Stimulated activated CD4-positive, alpha-beta T cell treated with anti-CD3 and anti-CD28 coated beads, Interleukin-4, amount 100 ng/mL, for 24 hours (primary cell): ENCODE results near the gene SNRPB.
A peak's percentile ranks its signal among the peaks of the same experiment; 100 is the strongest.

ENCODE experiments used
- DNase-seq: peaks from one replicate; pipeline ENCODE4 v3.0.0-alpha.2; 2020

SNRPB gene

DNA sequence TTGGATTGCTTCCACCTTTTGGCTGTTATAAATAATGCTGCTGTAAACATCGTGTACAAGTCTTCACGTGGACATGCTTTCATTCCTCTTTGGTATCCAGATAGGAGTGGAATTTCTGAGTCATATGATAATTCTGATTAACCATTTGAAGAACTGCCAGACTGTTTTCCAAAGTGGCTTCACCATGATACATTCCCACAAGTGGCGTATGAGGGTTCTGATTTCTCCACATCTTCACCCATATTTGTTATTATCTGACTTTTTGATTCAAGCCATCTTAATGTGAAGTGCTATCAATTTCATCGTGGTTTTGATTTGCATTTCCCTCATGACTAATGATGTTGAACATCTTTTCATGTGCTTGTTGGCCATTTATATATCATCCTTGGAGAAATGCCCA is 2.9 kb upstream of the SNRPB start:
- no peak for DNase-seq

GRCh38 chr20:2469991-2470422 is 582 bp downstream of the SNRPB start:
- DNase-seq: peak; percentile 70

DNA sequence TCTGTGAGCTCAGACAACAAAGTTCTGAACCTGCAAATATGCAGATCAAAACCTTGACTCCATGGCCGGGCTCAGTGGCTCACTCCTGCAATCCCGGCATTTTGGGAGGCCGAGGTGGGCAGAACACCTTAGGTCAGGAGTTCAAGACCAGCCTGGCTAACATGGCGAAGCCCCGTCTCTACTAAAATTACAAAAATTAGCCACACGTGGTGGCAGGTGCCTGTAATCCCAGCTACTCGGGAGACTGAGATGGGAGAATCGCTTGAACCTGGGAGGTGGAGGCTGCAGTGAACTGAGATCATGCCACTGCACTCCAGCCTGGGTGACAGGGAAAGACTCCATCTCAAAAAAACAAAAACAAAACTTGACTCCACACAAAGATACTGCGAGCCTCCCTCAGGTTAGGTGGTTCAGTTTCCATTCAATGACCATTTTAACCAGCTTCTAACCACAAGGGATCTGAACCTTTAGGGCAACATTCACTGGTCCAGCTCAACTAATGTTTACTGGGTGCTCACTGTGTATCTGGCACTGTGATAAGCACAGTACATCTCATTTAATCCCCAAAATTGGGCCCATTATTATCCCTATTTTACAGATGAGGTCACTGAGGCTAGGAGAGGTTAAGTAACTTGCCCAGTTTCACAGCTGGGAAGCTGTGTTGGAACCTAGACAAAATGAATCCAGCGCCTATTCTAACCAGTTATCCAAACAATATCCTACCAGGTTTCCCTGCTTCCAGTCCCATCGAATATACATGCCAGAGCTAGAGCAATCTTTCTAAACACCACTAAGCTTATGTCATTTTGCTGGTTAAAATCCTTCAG is 1.8 kb downstream of the SNRPB start:
- DNase-seq: no peak

- no peak for DNase-seq
Observed at GRCh38 chr20:2467412-2467811, 3.2 kb downstream of the SNRPB start.

DNA sequence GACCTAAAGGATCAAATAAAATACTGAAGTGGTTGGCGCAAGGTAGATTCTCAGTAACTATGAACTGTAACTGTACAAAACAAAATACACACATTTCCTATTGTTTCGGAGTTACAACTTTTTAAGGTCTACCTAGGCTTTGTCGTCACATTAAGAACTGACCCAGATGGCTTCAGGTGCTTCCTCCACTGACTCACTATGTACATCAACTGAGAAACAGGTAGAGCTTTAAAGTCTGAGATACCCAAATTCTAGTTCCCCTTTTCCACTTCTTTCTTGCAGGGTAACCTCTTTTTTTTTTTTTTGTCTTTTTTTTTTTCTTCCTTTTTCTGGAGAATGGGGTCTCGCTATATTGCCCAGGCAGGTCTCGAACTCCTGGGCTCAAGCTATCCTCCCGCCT is 5.5 kb downstream of the SNRPB start:
- DNase-seq: no peak

DNA sequence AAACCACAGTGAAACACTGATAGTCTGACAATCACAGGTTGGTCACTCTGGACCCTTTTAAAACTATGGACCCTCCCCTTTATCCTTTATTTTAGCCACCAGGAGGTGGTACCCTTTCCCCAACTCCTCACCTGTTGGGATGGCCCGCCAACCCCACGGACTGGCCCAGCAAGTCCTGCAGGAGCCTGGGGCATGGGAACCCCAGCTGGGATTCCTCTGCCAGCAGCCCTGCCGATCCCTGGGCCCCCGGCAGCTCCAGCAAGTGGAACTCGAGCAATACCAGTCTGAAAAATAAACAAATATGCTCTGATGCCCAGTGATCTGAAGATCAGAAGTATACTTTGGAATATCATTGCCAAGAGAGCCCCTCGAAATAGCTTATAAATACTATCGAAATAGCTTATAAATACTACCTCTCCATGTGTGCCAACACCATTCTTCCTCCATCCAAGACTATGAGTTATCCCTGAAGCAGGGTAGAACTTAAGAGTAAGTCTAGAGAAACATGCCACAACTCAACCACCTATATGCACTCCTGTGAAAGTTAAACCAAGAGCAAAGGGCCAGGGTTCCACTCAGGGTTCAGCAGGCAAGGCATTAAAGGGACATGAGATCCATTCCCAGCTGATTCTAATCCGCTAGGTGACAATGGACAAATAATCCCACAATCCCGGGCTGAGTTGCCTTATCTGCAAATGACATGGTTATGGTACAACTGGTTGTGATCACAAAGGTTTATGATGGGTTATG is 6.8 kb downstream of the SNRPB start:
- DNase-seq: no peak

GRCh38 chr20:2462484-2462883 is 8.1 kb downstream of the SNRPB start:
- DNase-seq: no peak

DNA sequence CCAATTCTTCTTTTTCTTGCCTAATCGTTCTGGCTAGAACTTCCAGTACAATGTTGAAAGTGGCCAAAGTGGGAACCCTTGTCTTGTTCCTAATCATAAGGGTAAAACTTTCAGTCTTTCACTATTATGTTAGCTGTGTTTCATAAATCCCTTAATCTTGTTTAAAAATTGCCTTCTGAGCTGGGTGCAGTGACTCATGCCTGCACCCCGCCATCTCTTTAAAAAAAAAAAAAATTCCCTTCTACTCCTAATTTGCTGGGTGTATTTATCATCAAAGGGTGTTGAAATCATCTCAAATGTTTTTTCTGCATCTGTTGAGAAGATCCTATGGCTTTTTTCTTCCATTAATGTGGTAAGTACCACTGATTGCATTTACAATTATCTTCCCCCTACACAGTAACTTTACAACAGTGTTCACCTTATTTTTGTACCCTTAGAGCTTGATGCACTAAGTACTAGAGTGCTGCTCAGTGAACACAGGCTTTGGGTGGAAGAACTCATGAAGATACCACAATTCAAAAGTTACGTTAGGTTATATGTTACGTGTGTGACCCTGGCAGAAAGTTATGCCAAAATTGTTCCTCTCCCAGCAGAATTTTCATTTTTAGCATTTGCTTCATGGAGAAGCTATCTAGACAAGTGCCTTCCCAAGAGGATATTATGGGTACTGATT is 9.7 kb downstream of the SNRPB start:
- DNase-seq: no peak

- no peak for DNase-seq
Observed at GRCh38 chr20:2459981-2460751, 10.4 kb downstream of the SNRPB start.

DNA sequence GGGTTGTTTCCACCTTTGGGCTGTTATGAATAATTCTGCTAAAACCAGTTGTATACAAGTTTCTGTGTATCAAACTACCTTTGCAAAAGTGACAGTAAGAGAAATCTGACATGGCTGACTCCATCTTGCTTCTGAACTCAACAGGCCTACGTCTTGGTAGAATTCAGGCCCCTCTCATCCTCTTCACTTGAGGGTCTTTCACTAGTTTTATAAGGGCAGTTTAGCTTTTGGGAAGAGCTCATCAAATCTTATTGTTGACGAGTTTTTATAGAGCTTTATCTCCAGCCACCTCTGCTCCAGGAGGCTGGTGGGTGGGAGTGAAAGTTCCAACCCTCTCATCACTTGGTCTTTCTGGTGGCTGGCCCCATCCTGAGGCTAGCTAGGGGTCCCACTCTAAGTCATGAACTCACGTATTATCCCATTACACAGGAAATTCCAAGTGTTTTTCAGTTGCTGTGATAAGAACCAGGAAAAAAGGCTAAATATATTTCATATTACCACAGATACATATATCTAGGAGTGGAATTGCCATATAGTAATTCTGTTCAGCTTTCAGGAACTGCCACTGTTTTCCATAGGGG is 11.6 kb downstream of the SNRPB start:
- DNase-seq: no peak

DNA sequence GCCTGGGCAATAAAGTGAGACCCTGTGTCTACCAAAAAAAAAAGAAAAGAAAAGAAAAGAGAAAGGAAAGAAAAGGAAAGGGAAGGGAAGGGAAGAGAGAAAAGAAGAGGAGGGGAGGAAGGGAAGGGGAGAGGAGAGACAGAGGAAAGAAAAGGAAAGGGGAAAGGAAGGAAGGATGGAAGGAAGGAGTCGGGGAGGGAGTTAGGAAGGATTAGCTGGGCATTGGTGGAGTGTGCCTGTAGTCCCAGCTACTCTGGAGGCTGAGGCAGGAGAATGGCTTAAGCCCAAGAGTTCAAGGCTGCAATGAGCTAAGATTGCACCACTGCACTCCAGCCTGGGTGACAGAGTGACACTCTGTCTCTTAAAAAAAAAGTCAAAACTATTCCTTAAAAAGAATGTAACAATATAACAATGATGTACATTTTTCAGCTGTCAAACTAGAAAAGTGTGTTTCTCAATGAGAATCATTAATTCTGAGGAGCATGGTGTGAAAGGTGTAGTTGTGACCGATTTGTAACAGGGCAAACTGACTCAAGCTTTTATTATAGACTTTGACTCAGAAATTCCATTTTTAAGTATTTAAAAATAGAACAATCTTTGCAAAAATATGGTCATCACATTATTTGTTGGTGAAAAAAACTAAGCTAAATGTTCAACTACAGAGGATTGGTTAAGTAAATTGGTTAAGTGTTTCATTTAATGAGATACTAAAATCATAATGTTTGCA is 14.7 kb downstream of the SNRPB start:
- DNase-seq: no peak

GRCh38 chr20:2453792-2454191 is 16.8 kb downstream of the SNRPB start:
- no peak for DNase-seq

GRCh38 chr20:2451939-2452732 is 18.5 kb downstream of the SNRPB start:
- DNase-seq: peak; percentile 76

- no peak for DNase-seq
Observed at GRCh38 chr20:2451422-2451821, 19.2 kb downstream of the SNRPB start.

DNA sequence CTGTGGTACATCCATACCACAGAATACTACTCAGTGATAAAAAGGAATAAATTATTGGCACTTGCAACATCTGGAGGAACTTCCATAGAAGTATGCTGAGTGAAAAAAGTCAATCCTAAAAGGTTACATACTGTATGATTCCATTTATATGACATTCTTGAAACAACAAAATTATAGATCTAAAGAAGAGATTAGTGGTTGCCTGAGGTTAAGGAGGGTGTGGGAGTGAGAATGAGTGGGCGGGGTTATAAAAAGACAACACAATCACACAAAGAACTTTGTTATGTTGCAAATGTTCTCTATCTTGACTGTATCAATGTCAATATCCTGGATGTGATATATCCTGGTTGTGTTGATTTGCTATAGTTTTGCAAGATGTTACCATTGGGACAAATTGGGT is 21.2 kb downstream of the SNRPB start:
- DNase-seq: no peak

- DNase-seq: no peak
Observed at GRCh38 chr20:2446845-2447244, 23.7 kb downstream of the SNRPB start.

DNA sequence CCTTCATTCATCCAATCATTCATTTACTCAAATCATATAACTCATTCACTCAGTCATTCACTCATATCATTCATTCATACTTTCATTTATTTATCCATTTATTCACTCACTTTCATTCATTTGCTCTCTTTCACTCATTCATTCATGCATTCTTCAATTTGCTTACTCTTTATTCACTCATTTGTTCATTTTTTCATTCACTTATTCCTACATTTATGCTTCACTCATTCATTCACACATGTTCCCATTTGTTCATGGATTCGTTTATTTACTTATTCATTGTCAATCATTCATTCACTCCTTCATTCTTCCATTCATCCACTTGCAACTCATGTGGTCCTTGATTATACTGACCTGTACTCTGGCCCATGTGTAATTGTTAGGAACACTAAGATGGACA is 39.4 kb downstream of the SNRPB start:
- DNase-seq: no peak

DNA sequence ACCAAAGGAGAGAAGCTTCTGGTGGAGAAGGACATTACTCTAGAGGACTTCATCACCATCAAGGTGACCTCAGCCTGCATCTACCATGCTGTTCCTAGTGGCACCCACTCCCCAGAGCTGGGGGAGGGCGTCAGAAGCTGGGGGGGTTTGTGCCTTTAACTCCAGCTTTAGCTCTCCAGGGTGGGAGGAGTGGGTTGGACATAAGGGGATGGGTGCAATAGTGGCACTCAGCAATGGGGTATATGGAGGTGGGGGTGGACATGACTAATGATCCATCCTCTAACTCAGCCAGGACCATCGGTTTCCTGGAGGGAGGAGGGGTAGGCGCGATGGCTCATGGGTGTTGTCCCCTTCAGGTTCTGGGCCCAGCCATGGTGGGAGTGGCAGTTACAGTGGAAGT is 40.1 kb downstream of the SNRPB start:
- DNase-seq: no peak

DNA sequence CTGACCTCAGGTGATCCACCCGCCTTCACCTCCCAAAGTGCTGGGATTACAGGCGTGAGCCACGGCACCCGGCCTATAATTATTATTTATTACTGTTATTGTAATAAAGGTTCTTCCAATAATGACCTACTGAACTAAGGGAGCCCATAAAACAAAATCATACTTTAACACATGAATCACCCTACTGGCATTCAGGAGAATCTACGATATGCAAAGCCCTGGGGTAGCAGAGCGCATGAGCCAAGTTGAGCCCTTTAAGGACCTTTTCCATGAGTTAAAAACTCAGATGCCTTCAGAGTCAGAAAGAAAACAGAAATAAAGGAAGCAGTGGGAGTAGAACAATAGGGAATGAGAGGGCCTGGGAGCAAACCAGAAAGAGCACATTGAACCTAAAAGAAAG is 41.5 kb downstream of the SNRPB start:
- DNase-seq: no peak

- no peak for DNase-seq
Observed at GRCh38 chr20:2421247-2421646, 49.3 kb downstream of the SNRPB start.

DNA sequence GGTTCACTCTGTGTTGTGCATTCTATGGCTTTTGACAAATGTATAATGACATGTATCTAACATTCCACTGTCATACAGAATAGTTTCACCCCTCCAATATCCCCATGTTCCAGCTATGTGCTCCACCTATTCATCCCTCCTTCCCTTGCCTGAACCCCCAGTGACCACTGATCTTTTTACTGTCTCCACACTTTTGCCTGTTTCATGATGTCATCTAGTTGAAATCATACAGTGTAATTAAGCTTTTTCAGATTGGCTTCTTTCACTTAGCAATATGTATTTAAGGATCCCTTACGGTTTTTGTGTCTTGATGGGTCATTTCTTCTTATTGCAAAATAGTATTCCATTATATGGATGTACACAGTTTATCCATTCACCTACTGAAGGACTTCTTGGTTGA is 50.1 kb downstream of the SNRPB start:
- no peak for DNase-seq
